Cardiac fibroblast (primary cell): ENCODE measurements around the gene PLA2G4F.

Experiments used
- DNase-seq, 2 donors: peaks; one replicate each; pipeline versions ENCODE4 v3.0.0 to v3.0.0-alpha.2; 2010; ENCODE audit warnings: low read depth in 2 of 2
- H3K4me3 ChIP-seq, 2 donors: replicated peaks in 1 of 2; 1 replicate in 1 of 2; 2 replicates in 1 of 2; pipeline ENCODE4 v1.5.1; 2011; ENCODE audit warnings: low read depth in 2 of 2, low read length in 2 of 2, mild to moderate bottlenecking in 2 of 2, moderate library complexity in 1 of 2
- TF ChIP-seq, protein P1 (sequence below): IDR thresholded peaks from one replicate; pipeline ENCODE4 v1.5.1; 2011; ENCODE audit warnings: low read depth, mild to moderate bottlenecking, low read length, inconsistent platforms

PLA2G4F gene

DNA sequence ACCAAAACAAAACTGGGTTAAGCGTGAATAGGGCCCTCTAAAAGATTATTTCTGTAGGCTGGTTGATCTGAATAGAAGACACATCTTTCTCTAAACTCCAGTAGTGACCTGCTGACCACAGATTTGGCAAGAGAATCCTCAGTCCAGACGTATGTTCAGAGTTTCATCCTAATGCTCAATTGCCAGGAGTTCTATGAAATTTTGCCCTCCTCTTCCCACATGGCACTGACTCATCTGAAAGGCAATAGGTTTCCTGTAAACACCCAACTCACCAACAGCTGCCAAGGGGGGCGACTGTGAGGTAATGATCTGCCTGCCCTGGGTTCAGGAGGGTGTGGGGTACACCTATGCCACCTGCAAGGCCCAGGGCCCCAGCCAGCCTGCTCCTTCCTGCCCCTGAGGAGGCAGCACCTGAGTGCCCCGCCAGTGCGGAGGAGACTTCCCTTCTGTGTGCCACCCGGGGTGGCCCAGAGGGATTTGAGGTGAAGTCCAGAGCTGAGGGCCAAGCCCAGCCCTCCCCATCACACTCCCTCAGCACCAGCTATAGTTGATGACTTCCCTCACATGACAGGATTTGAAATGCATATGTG lies 53.7 kb downstream of the PLA2G4F start:
- TF ChIP-seq, protein P1, sequence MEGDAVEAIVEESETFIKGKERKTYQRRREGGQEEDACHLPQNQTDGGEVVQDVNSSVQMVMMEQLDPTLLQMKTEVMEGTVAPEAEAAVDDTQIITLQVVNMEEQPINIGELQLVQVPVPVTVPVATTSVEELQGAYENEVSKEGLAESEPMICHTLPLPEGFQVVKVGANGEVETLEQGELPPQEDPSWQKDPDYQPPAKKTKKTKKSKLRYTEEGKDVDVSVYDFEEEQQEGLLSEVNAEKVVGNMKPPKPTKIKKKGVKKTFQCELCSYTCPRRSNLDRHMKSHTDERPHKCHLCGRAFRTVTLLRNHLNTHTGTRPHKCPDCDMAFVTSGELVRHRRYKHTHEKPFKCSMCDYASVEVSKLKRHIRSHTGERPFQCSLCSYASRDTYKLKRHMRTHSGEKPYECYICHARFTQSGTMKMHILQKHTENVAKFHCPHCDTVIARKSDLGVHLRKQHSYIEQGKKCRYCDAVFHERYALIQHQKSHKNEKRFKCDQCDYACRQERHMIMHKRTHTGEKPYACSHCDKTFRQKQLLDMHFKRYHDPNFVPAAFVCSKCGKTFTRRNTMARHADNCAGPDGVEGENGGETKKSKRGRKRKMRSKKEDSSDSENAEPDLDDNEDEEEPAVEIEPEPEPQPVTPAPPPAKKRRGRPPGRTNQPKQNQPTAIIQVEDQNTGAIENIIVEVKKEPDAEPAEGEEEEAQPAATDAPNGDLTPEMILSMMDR = no peak
- no peak overlapping the region for H3K4me3 ChIP-seq
- peak; percentile 44 to 50 for DNase-seq

DNA sequence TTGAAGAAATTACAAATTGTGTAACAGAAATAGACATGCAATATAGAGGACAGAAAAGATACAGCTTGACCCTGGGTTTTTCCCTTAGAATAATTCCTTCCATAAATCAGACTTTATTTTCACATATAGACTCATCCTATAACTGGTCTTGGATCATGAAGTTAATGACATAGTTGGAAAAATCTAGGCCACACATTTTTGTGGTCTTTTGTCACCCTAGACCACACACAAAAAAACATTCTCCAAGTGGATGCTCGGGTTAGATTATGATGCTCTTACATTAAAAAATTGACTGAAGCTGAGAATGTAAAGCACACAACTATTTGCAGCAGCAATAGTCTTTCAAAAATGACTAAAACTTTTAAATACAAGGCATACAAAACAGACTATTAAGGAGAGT lies 54.6 kb downstream of the PLA2G4F start:
- DNase-seq = peak in 1 of 2 donors; percentile 31

DNA sequence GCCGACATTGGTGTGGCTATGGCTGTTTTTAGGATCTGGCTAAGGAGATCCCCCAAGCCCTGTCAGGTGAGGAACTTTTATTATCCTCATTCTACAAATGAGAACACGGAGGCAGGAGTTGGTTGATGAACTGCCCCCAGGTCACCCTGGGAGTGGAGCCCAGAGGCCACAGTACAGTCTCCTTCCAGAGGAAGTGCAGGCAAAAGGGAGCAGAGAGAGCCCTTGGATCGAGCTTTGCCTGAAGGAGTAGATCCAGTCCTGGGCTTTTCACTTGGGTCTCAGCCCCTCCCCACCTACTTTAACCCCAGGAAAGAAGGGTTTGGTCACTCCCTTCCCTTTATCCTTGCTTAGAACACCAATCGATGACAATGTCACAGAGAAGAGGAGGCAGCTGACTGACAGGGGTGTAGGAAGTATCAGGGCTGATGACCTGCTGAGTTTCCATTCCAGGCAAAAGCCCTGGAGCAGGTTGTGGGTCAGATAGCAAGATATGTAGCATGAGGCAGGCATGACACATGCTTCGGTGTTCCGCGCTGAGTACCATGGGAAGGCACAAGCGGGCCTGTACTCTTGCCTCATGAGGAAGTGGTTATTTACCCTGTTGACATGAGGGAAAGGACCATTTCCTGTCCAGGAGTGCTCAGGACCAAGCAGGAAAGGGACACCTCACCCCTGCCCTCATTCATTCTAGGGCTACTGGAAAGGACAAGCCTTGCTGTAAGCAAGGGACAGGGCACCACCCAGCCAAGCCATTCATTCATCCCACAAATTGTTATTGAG lies 56.2 kb downstream of the PLA2G4F start:
- no peak overlapping the region for H3K4me3 ChIP-seq
- TF ChIP-seq, protein P1 = no peak
- DNase-seq = peak in 1 of 2 donors; percentile 53

More for the DNA sequence above, 54.6 kb downstream of the PLA2G4F start:
- TF ChIP-seq, protein P1 = no peak
- H3K4me3 ChIP-seq = no peak overlapping the region

DNA sequence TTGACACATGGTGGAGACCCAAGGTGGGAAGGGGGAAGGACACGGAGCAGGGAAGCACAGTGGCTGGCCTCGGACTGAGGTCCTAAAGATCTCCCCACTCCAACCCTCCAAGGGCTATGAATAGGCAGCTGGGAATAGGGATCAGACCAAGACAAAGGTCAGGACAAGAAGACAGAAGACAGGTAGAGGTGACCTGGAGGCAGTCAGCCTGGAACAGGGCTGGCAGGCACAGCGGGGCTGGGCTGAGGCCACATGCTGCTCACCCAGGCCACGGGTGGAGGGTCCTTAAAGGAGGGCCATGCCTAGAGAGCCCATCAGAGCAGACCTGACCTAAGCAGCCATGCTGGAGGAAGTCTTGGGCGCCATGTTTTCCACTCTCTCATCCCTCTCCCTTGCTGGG lies 59.4 kb downstream of the PLA2G4F start:
- no peak for DNase-seq
- TF ChIP-seq, protein P1 = no peak

DNA sequence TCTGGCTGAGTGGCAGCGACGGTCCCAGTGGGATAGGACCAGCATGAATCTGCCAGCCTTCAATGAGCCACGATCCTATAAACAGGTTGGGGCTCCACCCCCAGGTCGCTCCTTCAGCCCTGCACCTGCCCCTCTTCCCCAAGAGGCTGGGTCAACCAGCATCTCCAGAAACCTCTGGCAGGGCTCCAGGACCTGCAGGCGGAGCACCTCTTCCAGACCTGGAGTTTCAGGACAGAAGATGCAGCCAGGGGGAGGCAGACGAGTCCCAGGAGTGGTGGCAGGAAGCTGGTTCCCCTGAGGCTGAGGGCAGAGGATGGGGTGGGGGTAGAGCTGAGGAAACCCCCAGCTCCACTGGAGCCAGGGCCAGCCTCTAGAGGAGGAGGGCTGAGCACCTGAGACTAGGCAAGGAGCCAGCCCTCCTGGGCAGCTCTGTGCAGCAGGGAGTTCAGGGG lies 61.9 kb downstream of the PLA2G4F start, which contains the start of gene PLA2G4D:
PLA2G4D (minus strand) TSS at position 51 of the 452 bp plus-strand sequence. CDS start 103 bp downstream, outside the sequence.
- no peak within 1 kb of the TSS for H3K4me3 ChIP-seq
- TF ChIP-seq, protein P1 = no peak
- no peak for DNase-seq

More for the DNA sequence above, 59.4 kb downstream of the PLA2G4F start:
- no peak overlapping the region for H3K4me3 ChIP-seq

DNA sequence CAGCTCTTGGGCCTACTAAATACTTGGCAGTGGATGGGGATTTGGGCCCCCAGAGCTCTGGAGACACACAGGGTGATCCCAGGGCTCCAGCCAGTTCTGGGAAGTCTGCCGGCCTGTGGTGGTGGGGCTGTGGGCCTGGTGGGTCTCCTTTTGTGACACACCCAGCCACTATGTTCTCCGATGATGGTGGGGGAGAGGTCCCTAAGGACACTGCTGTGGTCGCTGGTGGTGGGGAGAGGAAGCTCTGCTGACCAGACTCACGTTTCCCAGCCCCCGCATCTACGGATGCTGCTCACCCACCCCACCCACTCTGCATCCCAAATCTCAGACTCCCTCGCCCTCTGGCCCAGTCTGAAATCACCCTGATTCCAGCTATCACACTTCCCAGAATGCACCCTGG lies 62.5 kb downstream of the PLA2G4F start:
- DNase-seq = no peak
- H3K4me3 ChIP-seq = no peak overlapping the region
- TF ChIP-seq, protein P1 = no peak
